ENCODE data around the gene SLC24A3. TPM values are rescaled to one million over a fixed set of nuclear protein-coding genes. Genes with fewer than 3 reads are reported as not detected.

SLC24A3 gene
- total RNA-seq, 1 donor from 2014 or later: not detected

DNA sequence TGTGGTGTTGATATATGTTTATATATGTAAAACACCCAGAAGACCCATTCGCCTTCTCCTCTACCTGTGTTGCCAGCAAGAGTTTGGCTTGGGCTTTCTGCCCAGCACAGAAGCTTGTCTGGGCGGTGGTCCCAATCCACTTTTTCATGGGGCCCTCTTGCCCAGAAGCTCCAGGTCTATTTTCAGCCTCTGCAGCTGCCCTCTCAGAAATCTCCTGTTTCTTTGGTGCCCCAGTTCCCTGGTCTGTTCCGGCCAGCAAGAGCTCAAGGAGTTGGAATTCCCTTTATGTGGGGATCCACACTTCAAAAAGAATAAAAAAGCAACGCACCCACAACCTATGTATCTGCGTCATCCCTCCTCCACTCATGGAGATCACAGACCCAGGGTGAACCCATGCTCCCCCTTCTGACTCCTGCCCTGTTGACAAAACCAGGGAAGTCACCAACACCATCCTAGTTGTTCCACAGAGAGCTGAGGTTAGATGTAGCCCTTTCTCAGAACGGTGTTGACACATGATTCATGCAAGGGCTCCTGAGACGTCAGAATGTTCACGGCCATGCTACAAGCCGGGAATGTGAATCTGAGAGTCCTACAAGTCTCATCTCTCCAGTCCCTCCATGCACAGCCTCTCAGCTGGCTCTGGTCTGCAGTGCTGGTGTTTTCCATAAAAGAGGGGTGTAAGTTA, 388.8 kb downstream of the SLC24A3 start:
- POLR2A ChIA-PET: no interaction called here
- H3K27me3 Mint-ChIP-seq: peaks cover 4% of the 10 kb centered on the region
- CTCF ChIA-PET: no interaction called here
- H3K9me3 Mint-ChIP-seq: no peaks in the 10 kb centered on the region
- no peaks in the 10 kb centered on the region for H3K36me3 Mint-ChIP-seq (ENCODE audit: low read depth)
- H3K4me3 Mint-ChIP-seq: no peak overlapping the region
- intact Hi-C loops (cut with micrococcal nuclease): no loop called here
- TF ChIP-seq, protein P1, sequence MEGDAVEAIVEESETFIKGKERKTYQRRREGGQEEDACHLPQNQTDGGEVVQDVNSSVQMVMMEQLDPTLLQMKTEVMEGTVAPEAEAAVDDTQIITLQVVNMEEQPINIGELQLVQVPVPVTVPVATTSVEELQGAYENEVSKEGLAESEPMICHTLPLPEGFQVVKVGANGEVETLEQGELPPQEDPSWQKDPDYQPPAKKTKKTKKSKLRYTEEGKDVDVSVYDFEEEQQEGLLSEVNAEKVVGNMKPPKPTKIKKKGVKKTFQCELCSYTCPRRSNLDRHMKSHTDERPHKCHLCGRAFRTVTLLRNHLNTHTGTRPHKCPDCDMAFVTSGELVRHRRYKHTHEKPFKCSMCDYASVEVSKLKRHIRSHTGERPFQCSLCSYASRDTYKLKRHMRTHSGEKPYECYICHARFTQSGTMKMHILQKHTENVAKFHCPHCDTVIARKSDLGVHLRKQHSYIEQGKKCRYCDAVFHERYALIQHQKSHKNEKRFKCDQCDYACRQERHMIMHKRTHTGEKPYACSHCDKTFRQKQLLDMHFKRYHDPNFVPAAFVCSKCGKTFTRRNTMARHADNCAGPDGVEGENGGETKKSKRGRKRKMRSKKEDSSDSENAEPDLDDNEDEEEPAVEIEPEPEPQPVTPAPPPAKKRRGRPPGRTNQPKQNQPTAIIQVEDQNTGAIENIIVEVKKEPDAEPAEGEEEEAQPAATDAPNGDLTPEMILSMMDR (IDR thresholded peaks at IDR 0.05): no peak
- H3K27ac Mint-ChIP-seq: no peak overlapping the region
- ATAC-seq (ENCODE audit: low read depth) (no peak), DNase-seq (no peak)
- H3K4me1 Mint-ChIP-seq: no peaks in the 10 kb centered on the region

DNA sequence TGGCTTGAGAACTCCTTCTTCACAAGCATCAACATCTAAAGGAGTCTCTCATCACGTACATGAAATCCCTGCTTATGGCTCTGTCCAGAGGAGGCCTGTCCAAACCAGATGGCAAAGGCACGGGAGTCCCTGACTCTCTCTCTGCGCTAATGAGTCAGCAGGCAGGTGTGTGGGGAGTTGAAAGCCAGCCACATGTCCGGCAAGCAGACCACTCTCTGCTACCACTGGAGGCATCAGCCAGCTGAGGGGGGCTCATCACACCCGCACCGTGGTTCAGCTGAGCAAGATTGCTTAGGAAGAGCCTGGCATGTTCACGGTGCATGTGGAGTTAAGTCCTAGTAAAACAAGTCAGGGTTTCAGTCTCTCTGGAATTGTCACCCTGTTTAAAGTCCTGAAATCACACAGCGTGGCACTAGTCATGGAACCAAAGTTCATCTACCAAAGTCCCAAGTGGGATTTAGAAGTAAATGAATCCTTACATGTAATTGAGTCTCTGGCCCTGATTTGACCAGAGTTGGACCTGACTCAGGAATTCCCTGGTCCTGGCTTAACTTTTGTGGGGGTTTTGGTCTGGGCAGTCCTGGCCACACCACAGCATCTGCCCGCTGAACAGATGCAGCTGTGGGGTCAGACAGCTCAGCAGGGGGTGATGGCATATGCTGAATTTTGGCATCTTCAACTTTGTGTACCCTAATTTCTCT, 390.4 kb downstream of the SLC24A3 start:
- DNase-seq: no peak
- Mint-ChIP-seq H3K27me3 (peaks cover under 1% of the 10 kb centered on the region), H3K27ac (no peak overlapping the region), H3K9me3 (no peaks in the 10 kb centered on the region), H3K36me3 (ENCODE audit: low read depth) (no peaks in the 10 kb centered on the region), H3K4me1 (no peaks in the 10 kb centered on the region), H3K4me3 (no peak overlapping the region)
- no peak for ATAC-seq (ENCODE audit: low read depth)
- intact Hi-C loops (cut with micrococcal nuclease): no loop called here
- POLR2A ChIA-PET: no interaction called here
- CTCF ChIA-PET: no interaction called here
- TF ChIP-seq, protein P1 (IDR thresholded peaks at IDR 0.05): no peak

DNA sequence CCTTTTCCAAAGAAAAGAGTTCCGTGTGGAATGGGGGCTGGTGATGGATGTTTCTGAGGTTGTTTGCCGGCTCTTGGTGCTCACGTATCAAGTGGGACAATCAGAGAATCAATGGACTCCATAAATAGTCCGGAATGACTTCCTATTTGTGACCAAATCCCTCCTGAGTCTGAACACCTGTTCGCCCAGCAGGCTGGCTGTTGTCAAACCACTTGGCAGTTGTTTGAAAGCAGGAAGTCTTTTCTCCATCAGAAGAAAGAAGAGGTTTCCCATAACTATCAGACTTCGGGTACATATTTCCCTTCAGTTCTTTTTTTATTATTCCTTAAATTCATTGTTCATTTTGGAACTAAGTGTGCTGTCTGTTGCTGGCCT, 390.9 kb downstream of the SLC24A3 start:
- H3K4me1 Mint-ChIP-seq: no peaks in the 10 kb centered on the region
- DNase-seq: no peak
- intact Hi-C loops (cut with micrococcal nuclease): no loop called here
- no peak for ATAC-seq (ENCODE audit: low read depth)
- POLR2A ChIA-PET: no interaction called here
- no peak overlapping the region for H3K4me3 Mint-ChIP-seq
- no peaks in the 10 kb centered on the region for H3K9me3 Mint-ChIP-seq
- no peaks in the 10 kb centered on the region for H3K36me3 Mint-ChIP-seq (ENCODE audit: low read depth)
- CTCF ChIA-PET: no interaction called here
- TF ChIP-seq, protein P1 (IDR thresholded peaks at IDR 0.05): no peak
- no peak overlapping the region for H3K27ac Mint-ChIP-seq
- H3K27me3 Mint-ChIP-seq: no peaks in the 10 kb centered on the region

DNA sequence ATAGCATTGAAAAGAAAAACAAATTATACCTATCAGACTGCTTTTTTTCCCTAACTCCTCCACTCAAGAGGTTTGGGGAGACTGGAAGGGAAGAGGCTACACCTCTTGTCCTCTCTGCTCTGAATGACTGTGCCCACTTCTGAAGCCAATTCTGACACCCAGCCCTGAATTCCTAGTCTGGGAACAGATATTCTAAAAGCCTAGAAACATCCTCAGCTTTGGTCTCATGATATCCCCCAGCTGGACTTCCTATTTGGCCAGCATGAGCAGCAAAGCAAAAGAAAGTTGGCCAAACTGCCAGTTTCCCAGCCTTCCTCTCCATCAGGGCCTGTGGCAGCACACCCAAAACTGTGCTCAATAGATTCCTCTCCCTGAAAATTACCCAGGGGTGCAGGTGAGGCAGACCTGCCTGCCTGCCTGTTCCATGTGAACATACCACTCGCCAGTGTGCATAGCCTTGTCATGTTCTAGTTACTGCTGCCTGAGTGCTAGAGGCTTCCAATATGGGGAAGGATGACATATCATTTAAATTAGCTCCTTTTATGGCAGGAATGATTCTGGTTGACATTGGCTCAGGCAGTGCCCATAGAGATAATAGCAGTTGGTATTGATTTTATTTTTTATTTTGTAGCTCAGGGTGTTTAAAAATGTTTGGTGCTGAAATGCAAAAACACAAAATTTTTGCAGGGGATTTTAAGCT, 393.5 kb downstream of the SLC24A3 start:
- Mint-ChIP-seq H3K4me3 (no peak overlapping the region), H3K9me3 (no peaks in the 10 kb centered on the region), H3K27ac (no peak overlapping the region), H3K27me3 (peaks cover 8% of the 10 kb centered on the region), H3K4me1 (no peaks in the 10 kb centered on the region), H3K36me3 (ENCODE audit: low read depth) (no peaks in the 10 kb centered on the region)
- TF ChIP-seq, protein P1 (IDR thresholded peaks at IDR 0.05): no peak
- CTCF ChIA-PET: no interaction called here
- DNase-seq (no peak), ATAC-seq (ENCODE audit: low read depth) (no peak)
- POLR2A ChIA-PET: no interaction called here
- intact Hi-C loops (cut with micrococcal nuclease): no loop called here

DNA sequence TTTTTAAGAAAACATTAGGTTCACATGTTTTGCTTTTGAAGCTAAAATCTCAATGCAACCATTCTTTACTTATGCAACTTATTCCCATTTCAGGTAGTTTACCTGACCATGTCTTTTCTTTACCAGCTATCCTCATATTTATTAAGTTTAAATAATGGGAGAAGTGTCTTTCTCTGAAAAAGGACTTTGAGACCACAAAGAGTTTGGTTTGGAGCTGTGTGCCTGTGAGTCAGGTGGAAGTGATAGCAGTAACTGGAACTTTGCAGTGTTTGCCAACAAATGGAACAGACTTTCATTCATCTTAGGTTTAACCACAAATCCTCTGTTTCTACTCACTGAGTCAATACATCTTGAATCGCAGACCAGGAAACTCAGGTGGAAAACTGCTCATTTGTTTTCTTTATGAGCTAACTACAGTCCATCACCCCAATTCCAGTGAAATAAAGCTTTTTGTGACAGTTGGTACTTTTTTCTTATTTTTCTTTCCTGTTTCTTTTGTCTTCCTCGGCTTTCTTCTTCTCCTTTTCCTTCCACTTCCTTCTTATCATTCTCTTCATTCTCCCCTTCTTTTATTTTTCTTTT, 397.3 kb downstream of the SLC24A3 start:
- ATAC-seq (ENCODE audit: low read depth) (no peak), DNase-seq (no peak)
- H3K27ac Mint-ChIP-seq: no peak overlapping the region
- POLR2A ChIA-PET: no interaction called here
- no peaks in the 10 kb centered on the region for H3K9me3 Mint-ChIP-seq
- peaks cover 25% of the 10 kb centered on the region for H3K27me3 Mint-ChIP-seq
- no peaks in the 10 kb centered on the region for H3K4me1 Mint-ChIP-seq
- no peaks in the 10 kb centered on the region for H3K36me3 Mint-ChIP-seq (ENCODE audit: low read depth)
- CTCF ChIA-PET: no interaction called here
- TF ChIP-seq, protein P1 (IDR thresholded peaks at IDR 0.05): no peak
- no peak overlapping the region for H3K4me3 Mint-ChIP-seq
- intact Hi-C loops (cut with micrococcal nuclease): no loop called here
